AG10803 (cell line): ENCODE results near the gene PCDHA12.
A peak's percentile ranks its signal among the peaks of the same experiment; 100 is the strongest.
"Not testable (repeated sequence)": the region's sequence is repeated elsewhere in the genome, so short reads cannot be mapped to it uniquely, and the experiment has no call there.

ENCODE experiments used
- DNase-seq: peaks from one replicate; pipeline ENCODE4 v3.0.0; 2010; ENCODE audit warnings: low read depth
- H3K4me3 ChIP-seq: 2 replicates; pipeline ENCODE4 v1.5.1; 2011; ENCODE audit warnings: mild to moderate bottlenecking, low read length, control low read depth
- TF ChIP-seq, protein P1 (sequence below): conservative IDR thresholded peaks from 2 replicates; pipeline ENCODE4 v1.5.1; 2011; ENCODE audit warnings: mild to moderate bottlenecking, low read length, control low read depth, inconsistent platforms

Gene PCDHA12, protein sequence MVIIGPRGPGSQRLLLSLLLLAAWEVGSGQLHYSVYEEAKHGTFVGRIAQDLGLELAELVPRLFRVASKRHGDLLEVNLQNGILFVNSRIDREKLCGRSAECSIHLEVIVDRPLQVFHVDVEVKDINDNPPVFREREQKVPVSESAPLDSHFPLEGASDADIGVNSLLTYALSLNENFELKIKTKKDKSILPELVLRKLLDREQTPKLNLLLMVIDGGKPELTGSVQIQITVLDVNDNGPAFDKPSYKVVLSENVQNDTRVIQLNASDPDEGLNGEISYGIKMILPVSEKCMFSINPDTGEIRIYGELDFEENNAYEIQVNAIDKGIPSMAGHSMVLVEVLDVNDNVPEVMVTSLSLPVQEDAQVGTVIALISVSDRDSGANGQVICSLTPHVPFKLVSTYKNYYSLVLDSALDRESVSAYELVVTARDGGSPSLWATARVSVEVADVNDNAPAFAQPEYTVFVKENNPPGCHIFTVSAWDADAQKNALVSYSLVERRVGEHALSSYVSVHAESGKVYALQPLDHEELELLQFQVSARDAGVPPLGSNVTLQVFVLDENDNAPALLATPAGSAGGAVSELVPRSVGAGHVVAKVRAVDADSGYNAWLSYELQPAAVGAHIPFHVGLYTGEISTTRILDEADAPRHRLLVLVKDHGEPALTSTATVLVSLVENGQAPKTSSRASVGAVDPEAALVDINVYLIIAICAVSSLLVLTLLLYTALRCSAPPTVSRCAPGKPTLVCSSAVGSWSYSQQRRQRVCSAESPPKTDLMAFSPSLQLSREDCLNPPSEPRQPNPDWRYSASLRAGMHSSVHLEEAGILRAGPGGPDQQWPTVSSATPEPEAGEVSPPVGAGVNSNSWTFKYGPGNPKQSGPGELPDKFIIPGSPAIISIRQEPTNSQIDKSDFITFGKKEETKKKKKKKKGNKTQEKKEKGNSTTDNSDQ

DNA sequence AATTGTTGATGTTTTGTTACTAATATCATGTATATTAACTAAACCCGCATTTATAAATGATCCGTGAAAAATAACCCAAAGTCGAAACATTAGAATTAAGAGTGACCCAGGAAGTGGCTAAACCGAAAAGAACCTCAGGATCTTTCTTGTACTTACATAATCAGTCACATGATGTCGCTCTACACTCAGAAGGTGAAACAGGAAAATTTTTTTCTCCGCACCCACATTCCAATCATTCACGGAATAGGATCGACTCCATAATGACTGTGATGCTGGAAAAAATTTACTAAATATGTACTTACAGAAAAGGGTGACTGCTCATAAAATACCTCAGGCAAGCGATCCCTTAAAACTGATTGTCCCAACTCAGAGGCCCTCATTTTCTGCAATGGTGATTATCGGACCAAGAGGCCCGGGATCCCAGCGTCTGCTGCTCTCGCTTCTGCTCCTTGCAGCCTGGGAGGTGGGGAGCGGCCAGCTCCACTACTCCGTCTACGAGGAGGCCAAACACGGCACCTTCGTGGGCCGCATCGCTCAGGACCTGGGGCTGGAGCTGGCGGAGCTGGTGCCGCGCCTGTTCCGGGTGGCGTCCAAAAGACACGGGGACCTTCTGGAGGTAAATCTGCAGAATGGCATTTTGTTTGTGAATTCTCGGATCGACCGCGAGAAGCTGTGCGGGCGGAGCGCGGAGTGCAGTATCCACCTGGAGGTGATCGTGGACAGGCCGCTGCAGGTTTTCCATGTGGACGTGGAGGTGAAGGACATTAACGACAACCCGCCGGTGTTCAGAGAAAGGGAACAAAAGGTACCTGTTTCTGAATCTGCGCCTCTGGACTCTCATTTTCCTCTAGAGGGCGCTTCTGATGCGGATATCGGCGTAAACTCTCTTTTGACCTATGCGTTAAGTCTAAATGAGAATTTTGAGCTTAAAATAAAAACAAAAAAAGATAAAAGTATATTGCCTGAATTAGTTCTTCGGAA is at the start of gene PCDHA12:
TSS of gene PCDHA12 (plus strand) at position 224 of the 981 bp plus-strand sequence. CDS start at position 389, 165 bp downstream.
- TF ChIP-seq, protein P1, sequence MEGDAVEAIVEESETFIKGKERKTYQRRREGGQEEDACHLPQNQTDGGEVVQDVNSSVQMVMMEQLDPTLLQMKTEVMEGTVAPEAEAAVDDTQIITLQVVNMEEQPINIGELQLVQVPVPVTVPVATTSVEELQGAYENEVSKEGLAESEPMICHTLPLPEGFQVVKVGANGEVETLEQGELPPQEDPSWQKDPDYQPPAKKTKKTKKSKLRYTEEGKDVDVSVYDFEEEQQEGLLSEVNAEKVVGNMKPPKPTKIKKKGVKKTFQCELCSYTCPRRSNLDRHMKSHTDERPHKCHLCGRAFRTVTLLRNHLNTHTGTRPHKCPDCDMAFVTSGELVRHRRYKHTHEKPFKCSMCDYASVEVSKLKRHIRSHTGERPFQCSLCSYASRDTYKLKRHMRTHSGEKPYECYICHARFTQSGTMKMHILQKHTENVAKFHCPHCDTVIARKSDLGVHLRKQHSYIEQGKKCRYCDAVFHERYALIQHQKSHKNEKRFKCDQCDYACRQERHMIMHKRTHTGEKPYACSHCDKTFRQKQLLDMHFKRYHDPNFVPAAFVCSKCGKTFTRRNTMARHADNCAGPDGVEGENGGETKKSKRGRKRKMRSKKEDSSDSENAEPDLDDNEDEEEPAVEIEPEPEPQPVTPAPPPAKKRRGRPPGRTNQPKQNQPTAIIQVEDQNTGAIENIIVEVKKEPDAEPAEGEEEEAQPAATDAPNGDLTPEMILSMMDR: no peak
- no peak for DNase-seq
- H3K4me3 ChIP-seq: no peak within 1 kb of the TSS

DNA sequence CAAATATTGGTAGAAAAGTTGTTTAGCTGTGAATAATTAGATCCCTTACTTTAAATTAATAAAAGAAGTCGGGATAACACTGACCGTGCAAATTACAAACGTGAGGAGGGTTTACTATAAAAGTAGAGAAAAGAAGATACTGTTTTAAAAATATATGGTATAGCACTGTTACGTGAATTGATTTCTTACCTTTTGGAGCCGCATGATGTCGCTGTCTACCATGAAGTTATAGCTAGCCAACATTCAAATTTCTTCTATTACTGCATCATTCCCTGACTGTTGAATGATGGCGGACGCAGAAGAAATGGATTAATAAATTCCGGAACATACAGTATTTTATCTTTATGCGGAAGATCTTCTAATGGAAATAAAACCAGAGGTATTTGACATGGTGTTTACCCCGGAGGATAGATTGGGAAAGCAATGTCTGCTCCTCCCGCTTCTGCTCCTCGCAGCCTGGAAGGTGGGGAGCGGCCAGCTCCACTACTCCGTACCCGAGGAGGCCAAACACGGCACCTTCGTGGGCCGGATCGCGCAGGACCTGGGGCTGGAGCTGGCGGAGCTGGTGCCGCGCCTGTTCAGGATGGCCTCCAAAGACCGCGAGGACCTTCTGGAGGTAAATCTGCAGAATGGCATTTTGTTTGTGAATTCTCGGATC is 47.3 kb upstream of the PCDHA12 start, which contains the start of gene PCDHA6:
TSS of gene PCDHA6 (plus strand) at position 257 of the 658 bp plus-strand sequence. CDS start at position 389, 132 bp downstream.
- H3K4me3 ChIP-seq: no peak within 1 kb of the TSS; the same call in 1 of the 2 replicates
- no peak for DNase-seq
- TF ChIP-seq, protein P1: 0 out of 2 replicates have a peak, but pooled peaks have one; percentile 15

DNA sequence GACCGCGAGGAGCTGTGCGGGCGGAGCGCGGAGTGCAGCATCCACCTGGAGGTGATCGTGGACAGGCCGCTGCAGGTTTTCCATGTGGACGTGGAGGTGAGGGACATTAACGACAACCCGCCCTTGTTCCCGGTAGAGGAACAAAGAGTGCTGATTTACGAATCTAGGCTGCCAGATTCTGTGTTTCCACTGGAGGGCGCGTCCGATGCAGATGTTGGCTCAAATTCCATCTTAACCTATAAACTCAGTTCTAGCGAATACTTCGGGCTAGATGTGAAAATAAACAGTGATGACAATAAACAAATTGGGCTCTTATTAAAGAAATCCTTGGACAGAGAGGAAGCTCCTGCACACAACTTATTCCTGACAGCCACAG is 46.8 kb upstream of the PCDHA12 start:
- DNase-seq: no peak
- H3K4me3 ChIP-seq: no peak overlapping the region
- TF ChIP-seq, protein P1: no peak

DNA sequence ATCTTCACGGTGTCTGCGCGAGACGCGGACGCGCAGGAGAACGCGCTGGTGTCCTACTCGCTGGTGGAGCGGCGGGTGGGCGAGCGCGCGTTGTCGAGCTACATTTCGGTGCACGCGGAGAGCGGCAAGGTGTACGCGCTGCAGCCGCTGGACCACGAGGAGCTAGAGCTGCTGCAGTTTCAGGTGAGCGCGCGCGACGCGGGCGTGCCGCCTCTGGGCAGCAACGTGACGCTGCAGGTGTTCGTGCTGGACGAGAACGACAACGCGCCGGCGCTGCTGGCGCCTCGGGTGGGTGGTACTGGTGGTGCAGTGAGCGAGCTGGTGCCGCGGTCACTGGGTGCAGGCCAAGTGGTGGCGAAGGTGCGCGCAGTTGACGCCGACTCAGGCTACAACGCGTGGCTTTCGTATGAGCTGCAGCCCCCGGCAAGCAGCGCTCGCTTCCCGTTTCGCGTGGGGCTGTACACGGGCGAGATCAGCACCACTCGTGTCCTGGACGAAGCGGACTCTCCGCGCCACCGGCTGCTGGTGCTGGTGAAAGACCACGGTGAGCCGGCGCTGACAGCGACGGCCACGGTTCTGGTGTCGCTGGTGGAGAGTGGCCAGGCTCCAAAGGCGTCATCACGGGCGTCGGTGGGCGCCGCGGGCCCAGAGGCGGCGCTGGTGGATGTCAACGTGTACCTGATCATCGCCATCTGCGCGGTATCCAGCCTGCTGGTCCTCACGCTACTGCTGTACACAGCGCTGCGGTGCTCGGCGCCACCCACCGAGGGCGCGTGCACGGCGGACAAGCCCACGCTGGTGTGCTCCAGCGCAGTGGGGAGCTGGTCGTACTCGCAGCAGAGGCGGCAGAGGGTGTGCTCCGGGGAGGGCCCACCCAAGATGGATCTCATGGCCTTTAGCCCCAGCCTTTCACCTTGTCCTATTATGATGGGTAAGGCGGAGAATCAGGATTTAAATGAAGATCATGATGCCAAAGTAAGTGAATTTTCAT is 45.3 kb upstream of the PCDHA12 start:
- not testable (repeated sequence) for DNase-seq, H3K4me3 ChIP-seq

DNA sequence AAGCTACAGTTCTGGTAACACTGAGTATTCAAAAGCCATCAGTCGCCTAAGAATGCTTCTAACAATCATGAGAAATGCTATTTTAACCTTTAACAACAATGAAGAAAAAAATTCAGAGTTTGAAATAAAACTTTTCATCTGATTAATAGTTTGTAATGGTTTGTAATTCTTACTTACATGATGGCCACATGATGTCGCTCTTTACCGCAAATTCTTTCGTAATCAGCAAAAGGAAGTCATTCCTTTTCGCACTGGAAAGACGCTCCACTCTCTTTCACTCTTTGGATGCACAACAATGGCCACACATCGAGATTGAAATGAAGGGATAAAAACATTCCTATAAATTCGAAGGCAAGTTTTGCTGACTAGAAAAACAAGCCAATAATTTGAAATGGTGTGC is 41.1 kb upstream of the PCDHA12 start, which contains the start of gene PCDHA7:
TSS of gene PCDHA7 (plus strand) at position 277 of the 400 bp plus-strand sequence. CDS start at position 392, 115 bp downstream.
- peak; percentile 35 for DNase-seq
- TF ChIP-seq, protein P1: peak; percentile 18; the same call in 1 of the 2 replicates
- peak within 1 kb of the TSS; percentile 32 for H3K4me3 ChIP-seq

DNA sequence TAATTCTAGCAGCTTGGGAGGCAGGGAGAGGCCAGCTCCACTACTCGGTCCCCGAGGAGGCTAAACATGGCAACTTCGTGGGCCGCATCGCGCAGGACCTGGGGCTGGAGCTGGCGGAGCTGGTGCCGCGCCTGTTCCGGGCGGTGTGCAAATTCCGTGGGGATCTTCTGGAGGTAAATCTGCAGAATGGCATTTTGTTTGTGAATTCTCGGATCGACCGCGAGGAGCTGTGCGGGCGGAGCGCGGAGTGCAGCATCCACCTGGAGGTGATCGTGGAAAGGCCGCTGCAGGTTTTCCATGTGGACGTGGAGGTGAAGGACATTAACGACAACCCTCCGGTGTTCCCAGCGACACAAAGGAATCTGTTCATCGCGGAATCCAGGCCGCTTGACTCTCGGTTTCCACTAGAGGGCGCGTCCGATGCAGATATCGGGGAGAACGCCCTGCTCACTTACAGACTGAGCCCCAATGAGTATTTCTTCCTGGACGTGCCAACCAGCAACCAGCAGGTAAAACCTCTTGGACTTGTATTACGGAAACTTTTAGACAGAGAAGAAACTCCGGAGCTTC is 40.6 kb upstream of the PCDHA12 start:
- not testable (repeated sequence) for DNase-seq
- peak overlapping the region; percentile 32 for H3K4me3 ChIP-seq
